ENCODE measurements around the gene PDZD4.

Gene PDZD4

DNA sequence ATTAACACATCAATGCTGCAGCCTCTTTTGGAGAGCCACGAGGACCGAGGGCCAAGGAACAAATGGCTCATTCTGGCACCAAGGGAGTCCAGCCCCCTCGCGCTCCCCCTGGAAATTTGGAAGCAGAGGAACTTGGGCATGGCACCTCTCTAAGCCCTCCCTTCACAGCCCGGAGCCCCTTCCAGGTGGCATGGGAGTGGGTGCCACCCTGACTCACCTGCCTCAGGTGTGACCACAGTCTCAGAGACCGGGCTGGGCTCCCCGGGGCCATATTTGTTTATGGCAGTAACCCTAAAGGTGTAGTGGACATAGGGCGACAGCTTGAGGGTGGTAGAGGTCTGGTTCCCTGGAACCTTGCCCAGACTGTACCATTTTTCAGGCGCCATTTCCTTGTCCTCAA lies 36.8 kb upstream of the PDZD4 start:
- DNase-seq: no peak

DNA sequence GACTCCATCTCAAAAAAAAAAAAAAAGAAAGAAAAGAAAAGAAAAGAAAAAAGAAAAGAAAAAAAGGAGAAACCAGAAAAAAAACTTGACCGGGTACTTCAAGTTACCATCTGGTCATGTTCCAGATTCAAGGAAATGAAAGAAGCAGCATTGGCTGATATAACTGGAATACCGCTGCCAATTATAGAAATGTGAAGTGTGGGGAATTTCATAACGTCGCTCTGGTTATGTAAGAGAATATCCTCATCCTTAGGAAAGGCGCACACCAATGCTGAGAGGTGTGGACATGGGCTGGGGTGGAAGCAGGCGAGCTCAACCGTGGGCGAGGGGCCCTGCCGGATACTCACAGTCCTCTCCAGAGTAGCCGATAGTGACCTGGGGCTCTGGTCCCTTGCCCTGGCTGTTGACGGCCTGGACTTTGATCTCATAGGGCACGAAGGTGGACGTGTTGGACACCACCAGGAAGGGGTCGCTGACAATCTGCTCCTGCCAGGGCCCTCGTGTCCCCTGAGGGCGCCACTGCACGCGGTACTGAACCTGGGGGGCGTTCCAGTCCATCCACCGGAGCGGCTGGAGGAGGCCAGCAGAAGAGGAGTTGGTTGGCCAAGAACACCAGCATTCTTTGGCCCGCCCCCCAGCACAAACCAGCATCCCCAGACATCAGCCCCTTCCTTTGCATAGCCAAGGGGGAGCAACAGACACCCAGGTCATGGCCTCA lies 36.1 kb upstream of the PDZD4 start:
- DNase-seq: no peak

DNA sequence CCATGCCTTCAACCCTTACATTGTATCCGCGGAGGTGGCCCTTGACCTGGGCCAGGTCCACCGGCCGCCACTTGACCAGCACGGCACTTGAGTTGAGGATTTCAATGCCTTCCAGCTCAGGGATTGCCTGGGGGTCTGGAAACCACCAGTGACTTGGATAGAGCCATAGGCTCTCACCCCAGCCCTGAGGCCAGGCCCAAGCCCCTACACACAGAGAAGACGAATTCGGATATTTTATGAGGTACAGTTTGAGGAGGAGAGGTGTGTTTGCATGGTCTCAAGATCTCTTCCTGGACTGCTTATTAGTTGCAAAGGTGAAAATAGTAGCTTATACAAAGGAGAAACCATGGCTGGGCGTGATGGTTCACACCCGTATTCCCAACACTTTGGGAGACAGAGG lies 35.3 kb upstream of the PDZD4 start:
- no peak for DNase-seq

DNA sequence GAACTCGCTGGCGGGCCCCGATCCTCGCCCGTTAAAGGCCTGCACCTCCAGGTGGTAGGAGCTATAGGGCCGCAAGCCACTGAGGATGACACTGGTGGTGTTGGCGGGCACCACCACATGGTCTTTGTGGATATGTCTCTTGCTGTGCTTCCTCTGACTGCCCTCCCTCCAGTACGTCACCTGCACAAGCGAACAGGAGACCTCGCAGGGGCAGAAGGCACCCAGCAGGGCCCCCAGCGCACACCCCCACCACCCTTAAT lies 34.9 kb upstream of the PDZD4 start:
- no peak for DNase-seq

DNA sequence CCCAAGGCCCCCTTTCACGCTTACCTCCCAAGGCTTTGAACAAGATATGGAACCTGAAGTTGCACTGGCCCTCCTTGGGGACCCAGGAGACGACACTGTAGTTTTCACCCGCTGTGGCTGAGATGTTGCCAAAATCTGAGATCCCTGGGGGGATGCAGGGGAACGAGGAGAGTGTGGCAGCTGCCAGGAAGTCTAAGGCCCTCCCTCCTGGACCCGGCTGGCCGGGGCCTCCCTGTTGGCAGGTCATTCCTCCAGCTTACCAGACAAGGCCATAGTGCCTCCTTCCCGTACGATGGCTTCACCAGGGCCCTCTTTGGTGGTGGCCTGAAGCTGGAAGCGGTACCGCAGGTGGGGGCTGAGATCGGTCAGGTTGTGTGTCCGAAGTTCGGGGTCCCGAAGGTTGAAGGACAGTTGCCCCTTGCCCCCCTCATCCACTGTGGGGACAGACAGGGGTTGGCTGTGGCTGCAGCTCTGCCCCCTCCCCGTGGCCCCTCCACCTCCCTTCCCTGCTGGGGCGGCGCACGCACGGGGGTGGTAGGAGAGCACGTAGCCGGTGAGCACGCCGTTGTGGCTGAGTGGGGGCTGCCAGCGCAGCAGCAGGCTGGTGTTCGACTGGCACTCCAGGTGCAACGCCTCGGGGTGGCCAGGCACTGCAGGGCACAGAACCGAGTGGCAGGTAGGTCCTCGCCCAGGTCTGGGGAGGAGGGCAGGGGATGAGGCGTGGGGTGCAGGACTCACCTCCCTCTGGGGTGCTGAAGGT lies 34.4 kb upstream of the PDZD4 start:
- DNase-seq: no peak

DNA sequence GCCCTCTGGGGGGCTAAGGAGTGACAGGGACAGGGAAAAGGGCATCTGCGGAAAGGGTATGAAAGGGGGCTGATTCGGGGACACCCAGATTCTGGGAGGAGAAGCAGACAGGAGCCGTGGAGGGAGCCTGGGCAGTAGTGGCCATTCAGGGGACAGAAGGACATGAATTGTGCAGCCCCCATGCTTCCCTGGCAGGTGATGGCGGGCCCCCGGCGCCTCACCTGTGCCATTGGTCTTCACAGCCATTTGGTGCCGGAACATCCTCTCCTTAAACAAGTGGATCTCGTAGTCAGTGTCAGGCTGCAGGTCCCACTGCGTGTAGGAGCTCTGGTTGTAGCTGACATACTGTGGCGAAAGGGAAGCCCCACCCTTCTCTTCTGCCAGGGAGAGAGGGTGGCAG lies 33.8 kb upstream of the PDZD4 start:
- no peak for DNase-seq

DNA sequence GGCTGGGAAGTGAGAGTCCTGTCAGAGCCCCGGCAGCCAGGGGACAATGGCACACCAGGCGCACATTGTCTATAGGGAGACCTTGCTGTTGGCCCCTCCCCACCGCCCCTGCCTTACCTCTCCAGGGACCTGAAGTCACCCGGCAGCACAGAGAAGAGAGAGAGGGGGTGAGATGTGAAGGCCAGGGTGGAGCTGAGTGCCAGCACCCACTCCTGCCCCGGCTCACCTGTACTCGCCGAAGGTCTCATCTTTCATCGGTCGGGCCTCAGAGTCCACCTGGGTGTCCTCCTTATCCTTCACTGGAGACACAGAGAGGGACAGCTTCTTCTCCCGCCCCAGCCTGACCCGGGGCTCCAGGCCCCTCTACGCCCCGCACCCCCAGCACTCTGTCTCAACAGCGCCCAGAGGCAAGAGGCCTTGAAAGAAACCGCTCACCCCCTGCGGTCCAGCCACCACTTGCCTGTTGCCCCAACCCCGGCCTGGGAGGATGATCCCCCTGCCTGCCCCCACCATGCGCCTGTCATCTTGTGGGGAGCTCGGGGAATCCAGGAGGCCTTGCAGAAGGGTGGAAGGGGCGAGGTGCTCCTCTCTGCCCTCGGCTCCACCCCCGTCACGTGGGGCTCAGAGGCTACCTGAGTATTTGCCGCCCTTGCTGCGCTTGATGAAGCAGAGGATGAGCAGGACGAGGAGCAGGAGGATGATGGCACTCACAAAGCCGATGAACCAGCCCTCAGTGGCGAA lies 33.1 kb upstream of the PDZD4 start:
- DNase-seq: no peak

DNA sequence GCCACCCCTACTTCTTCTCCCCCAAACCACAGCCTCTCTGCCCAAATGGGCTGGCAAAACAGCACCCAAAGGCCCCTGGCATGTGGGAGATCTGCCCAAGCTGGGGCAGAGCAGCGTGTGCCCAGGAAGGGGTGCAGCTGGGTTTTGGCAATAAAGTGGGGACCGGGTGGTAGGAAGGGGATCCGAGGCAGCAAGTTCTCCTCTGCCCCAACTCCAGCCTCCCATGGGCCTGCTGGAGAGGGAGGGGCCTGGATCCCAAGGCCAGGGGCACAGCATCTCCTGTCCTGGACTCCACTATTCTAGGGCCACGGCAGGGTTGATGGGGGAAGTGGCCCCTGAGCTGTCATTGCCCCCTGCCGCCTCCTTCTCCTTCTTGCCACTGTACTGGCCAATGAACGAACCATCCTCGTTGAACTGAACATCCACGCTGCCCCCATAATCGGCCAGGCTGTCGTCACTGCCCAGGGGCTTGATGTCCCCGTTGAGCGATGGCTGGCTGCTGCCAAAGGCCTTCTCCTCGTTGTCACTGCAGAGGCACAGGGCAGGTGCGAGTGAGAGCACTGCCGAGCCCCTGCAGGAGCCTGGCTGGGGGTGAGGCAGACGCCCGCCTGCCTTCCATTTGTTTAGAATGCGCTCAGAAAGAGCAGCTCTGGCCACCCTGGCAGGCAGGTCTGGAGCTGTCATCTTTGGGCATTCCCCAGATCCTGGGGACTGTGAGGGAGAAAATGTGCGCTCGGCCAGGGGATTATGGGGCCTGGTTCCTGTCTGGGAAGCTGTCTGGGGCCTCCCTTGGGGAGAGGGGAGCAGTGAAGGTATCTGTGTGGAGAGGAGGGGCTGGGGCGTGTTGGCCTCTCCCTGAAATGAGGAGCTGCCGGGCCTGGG lies 32.3 kb upstream of the PDZD4 start:
- DNase-seq: no peak

DNA sequence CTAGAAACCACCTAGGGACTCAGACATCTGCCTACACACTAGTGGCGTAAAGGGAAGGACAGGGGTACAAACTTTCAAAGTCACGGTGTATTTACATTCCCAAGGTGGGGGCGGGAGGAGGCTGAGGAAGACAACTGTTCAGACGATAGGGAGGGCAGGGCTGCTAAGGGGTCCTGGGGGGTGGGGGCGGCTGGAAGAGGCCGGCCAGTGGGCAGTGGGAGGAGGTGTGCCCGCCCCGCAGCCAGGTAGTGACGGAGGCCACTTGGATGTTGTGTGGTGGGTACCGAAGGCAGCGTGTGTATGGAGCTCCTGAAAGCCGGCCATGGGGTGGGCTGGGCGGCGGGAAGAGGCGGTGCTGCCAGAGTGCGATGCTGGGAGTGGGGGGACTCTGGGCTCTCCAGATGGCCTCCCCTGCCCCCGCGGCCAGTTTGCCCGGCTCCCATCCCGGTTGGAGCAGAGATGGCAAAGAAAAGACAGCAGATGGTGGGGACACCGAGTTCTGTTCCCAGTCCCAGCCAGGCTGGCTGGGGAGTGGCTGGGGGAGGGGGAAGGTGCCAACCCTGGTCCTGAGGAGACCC lies 31.5 kb upstream of the PDZD4 start:
- DNase-seq: no peak

DNA sequence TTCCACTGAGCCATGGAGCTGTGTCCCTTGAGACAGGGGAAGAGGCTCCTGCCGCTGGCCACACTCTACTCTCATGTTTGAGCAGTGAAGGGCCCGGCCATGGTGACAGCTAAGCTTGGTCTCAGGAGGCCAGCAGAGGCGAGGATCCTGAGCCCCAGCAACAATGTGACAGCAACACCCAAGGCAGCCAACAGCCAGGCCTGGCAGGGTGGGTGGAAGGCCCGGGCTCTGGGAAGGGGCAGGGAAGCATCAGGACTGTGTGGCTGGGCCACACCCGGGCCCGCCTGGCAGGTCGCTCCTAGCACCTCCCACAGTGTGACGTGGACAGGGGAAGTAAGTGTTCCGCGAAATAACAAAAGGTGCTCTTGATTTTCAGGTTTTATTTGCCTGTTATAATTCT lies 30.8 kb upstream of the PDZD4 start:
- no peak for DNase-seq

DNA sequence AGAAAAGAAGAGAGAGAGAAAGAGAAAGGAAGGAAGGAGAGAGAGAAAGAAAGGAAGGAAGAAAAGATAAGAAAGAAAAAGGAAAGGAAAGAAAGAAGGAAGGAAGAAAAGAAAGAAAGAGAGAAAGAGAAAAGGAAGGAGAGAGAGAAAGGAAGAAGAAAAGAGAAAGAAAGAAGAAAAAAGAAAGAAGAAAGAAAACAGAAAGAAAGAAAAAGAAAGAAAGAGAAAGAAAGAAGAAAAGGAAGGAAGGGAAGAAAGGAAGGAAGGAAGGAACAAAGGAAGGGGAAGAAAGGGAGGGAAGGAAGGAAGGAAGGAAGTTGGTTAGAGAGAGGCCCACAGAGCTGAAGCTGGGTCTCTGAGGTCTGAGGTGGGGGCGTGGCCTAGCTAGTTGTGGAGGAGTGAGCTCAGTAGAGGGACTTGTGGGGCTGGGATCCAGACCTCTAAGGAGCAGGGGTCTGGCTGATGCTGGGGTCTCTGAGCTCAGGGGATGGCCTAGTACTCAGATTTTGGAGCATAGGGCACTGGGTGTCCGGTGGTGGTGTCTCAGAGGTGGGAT lies 27.1 kb upstream of the PDZD4 start:
- DNase-seq: no peak

DNA sequence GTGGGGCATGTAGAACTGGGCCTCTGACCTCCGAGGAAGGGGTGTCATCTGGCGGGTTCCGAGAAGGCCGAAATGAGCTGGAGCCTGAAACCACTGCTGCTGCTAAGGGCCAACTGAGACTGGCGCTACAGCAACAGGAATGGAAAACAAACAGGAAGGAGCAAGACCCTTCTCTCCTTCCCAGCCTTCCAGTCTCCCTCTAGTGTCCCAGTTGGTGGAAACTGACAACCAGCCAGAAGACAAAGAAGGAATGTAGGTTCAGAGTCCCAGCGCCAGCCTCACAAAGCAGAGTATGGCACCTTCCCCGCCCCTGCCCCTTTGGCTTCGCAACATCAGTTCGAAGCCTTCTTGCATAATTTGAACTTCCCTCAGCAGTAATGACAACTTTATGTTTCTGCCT lies 24.4 kb upstream of the PDZD4 start:
- no peak for DNase-seq

DNA sequence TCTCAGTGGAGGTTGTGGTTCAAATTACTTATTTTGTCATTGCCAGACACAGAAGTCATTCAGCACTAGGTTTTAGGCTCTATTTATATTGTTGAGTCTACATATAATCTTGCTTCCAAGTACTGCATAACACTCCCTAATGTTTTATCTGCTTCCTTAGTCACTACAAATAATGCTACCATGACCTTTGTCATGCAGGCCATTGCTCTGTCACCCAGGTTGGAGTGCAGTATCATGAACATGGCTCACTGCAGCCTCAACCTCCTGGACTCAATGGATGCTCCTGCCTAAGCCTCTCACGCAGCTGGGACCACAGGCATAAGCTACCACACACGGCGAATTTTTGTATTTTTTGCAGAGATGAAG lies 23.5 kb upstream of the PDZD4 start:
- DNase-seq: no peak

DNA sequence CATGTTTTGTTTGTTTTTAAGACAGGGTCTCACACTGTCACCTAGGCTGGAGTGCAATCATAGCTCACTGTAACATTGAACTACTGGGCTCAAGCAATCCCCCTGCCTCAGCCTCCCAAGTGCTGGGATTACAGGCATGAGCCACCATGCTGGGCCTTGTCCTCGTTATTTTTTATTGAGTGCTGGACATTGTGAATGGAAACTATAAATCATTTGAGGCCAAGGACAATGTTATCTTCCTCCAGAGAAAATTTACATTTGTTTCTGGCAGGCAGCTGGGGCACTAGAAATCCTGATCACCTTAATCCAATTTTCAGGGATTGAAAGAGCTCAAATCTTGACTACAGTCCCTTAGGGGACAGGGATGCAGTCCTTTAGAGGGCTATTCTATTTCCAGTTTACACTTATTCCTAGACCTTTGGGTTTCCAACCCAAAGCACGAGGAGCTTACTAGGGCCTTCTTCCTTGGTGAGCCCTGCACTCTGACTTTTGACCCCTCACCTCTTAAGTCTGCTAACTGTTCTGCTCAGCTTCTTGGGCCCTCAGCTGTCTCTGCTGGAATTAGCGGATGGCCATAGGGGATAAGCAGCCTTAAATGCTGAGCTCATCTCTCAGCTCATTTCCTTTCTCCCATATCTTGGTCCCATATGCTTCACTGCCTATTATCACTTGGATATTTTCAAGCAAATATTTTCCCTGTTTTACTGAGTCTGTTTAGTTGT lies 23.0 kb upstream of the PDZD4 start:
- DNase-seq: no peak

DNA sequence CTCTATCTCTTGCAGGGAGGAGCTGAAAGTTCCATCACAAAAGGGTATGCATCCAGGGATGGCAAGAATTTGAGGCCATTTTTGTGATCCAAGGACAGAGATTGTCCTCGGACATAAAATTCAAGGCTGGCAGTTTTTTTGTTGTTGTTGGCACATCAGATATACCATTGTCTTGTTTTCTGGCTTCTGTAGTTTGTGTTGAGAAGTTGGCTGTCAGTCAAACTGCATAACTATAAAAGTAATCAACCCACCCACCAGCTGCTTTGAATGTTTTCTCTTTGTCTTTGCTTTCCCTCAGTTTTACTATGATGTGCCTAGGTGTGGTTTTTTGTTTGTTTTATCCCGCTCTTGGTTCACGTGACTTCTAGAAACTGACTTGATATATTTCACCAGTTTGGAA lies 21.6 kb upstream of the PDZD4 start:
- DNase-seq: no peak

DNA sequence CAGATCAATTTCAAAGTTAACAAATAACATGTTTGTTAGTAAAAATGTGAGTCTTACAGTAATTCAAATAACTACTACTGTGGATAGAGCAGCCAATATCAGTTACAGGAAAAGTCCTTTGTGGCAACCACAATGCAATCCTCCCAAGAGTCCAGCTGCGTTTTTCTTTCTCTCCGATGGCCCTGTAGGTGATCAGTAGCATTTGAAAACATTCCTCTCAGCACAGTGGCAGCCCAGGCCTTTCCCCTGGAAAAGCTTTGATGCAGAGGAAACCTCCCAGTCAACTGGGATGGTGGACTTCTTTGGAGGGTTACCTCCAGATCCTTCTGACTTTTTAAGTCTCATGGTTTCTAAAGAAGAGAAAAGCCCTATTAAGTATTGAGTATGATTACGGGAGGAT lies 18.0 kb upstream of the PDZD4 start:
- no peak for DNase-seq

DNA sequence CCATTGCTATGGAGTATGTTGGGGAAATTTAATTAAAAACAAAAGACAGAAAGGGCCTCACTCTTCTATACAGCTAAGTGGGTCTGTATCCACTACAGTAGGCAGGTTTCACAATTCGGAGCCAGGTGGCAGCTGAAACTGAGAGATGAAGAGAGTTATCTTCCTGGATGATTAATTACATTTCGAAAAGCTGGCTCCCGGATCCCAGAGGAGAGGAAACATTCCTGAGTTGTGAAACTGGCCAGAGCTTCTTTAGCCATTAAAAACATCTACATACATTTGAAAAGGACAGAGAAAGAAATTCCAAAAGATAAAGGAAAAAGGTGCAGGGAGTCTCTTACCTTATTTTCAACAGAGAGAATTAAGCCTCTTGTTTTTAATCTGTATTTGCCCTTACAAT lies 15.5 kb upstream of the PDZD4 start:
- no peak for DNase-seq

DNA sequence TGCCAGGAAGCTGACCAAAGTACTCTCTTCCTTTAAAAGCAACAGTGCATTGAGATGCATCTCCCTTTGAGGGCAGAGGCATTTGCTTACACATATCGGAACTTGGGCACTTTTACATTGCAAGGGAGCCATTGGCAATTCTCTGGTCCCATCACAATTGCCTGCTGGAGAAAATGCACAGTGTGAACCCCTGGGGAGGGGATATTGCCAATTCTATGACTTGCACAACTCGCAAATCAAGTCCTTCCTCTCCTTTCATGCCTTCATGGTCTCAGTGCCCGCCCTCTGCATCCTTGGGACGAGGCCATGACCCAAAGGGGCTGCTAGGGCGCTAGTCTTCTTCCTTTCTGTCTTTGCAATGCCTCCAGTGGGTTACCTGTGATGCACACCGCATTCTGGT lies 14.9 kb upstream of the PDZD4 start:
- DNase-seq: no peak

DNA sequence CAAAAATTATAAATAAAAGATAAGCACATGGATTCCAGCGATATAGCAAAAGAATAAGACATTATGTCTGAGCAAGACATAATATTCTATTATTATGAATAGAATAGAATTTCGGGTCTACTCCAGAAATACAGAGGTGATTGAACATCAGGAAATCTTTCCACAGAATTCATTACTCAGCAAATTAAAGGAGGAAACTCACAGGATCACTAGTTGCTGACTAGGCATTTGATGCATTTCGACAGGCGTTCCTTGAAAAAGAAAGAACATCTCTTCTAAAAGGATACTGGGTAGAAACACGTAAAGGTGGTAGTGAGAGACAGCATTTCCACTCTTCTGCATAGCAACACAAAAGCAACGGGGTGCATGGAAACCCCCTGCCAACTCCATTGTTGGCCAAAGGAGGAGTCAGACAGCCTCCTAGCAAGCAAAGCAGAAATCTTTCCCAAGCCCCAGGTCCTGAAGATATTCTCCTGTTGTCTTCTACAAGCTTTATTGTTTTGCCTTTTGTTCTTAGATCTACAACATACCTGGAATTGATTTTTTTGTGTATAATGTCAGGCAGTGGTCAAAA lies 14.3 kb upstream of the PDZD4 start:
- DNase-seq: no peak

DNA sequence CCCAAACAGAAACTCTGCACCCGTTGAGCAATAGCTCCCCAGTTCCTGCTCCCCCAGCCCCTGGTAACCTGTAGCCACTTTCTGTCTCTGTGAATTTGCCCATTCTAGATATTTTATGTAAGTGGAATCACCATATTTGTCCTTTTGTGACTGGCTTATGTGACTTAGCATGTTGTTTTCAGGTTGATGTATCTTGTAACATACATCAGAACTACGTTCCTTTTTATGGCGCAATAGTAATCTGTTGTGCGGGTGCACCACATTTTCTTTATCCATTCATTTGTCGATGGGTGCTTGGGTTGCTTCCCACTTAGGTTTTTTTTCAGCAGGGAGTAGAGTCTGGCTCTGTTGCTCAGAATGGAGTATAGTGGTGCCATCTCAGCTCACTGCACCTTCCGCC lies 6.6 kb upstream of the PDZD4 start:
- no peak for DNase-seq

DNA sequence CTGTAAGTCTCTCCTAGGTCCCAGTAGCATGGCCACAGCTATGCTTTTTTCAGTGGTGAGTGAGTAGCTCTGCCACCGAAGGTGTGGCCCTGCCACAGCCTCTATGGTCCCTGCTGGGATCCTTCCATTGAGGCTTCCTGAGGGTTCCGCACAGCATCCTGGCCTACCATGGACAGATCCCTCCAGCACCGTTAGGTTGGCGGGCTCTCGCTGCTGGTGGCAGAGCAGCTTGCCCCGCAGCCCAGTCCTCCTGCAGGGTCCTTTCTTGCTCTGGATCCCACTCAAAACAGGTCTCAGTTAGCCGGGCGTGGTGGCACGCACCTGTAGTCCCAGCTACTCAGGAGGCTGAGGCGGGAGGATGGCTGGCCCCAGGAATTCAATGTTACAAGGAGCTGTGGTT lies 2.4 kb upstream of the PDZD4 start:
- no peak for DNase-seq
